Liver (tissue), 9 donors: Measurements from ENCODE around the gene INHBA. TPM values are rescaled to one million over a fixed set of nuclear protein-coding genes. Genes with fewer than 3 reads are reported as not detected.

ENCODE experiments used
- DNase-seq: peaks from one replicate; pipeline ENCODE4 v3.0.0-alpha.2; 2017; ENCODE audit warnings: low spot score
- H3K27ac ChIP-seq, 2 donors: one replicate each; pipeline ENCODE4 v1.7.0; 2013; ENCODE audit warnings: inconsistent platforms in 2 of 2, low read length in 2 of 2, control low read depth in 1 of 2, low read depth in 1 of 2, mild to moderate bottlenecking in 1 of 2
- H3K27me3 ChIP-seq, 4 donors: one replicate each; pipeline versions ENCODE4 v1.6.1 to v1.7.0; 2013; ENCODE audit warnings: low read length in 3 of 4, inconsistent platforms in 1 of 4, mild to moderate bottlenecking in 1 of 4, moderate library complexity in 1 of 4; ENCODE audit not compliant: control insufficient read depth in 4 of 4, insufficient read depth in 4 of 4
- H3K36me3 ChIP-seq, 4 donors: one replicate each; pipeline versions ENCODE4 v1.6.1 to v1.7.0; 2013; ENCODE audit warnings: low read length in 3 of 4, mild to moderate bottlenecking in 3 of 4, low read depth in 1 of 4, moderate library complexity in 1 of 4; ENCODE audit not compliant: control insufficient read depth in 4 of 4, insufficient read depth in 3 of 4
- H3K4me1 ChIP-seq, 4 donors: one replicate each; pipeline versions ENCODE4 v1.6.1 to v1.7.0; 2013; ENCODE audit warnings: low read length in 3 of 4, mild to moderate bottlenecking in 3 of 4, moderate library complexity in 1 of 4; ENCODE audit not compliant: control insufficient read depth in 4 of 4, insufficient read depth in 4 of 4
- H3K4me3 ChIP-seq, 3 donors: one replicate each; pipeline versions ENCODE4 v1.6.1 to v1.7.0; 2013; ENCODE audit warnings: low read length in 3 of 3, control low read depth in 1 of 3, low read depth in 1 of 3, mild to moderate bottlenecking in 1 of 3
- H3K9ac ChIP-seq, 2 donors: one replicate each; pipeline ENCODE4 v1.7.0; 2013; ENCODE audit warnings: low read length in 2 of 2, mild to moderate bottlenecking in 2 of 2, moderate library complexity in 2 of 2, control low read depth in 1 of 2, low read depth in 1 of 2
- H3K9me3 ChIP-seq, 4 donors: one replicate each; pipeline versions ENCODE4 v1.6.1 to v1.7.0; 2013; ENCODE audit warnings: low read length in 3 of 4; ENCODE audit not compliant: control insufficient read depth in 4 of 4
- EGR1 ChIP-seq, 2 donors: IDR thresholded peaks; 2 replicates each; pipeline ENCODE4 v1.6.1; 2016 to 2018; ENCODE audit warnings: antibody characterized with exemption in 2 of 2, low read depth in 2 of 2
- FOXA1 ChIP-seq: IDR thresholded peaks from 2 replicates; pipeline ENCODE4 v1.6.1; 2016; ENCODE audit warnings: antibody characterized with exemption
- FOXA2 ChIP-seq: IDR thresholded peaks from 2 replicates; pipeline ENCODE4 v1.6.1; 2016; ENCODE audit warnings: antibody characterized with exemption
- GABPA ChIP-seq, 2 donors: IDR thresholded peaks in 1 of 2; conservative IDR thresholded peaks in 1 of 2; 2 replicates each; pipeline ENCODE4 v1.6.1; 2016; ENCODE audit warnings: antibody characterized with exemption in 2 of 2, mild to moderate bottlenecking in 1 of 2, moderate library complexity in 1 of 2
- HNF4A ChIP-seq, 2 donors: conservative IDR thresholded peaks; 2 replicates each; pipeline ENCODE4 v1.6.1; 2016; ENCODE audit warnings: antibody characterized with exemption in 2 of 2, mild to moderate bottlenecking in 2 of 2
- HNF4G ChIP-seq: IDR thresholded peaks from 2 replicates; pipeline ENCODE4 v1.6.1; 2016; ENCODE audit warnings: antibody characterized with exemption
- JUND ChIP-seq, 2 donors: IDR thresholded peaks; 2 replicates each; pipeline ENCODE4 v1.6.1; 2016; ENCODE audit warnings: antibody characterized with exemption in 2 of 2
- NR2F2 ChIP-seq: IDR thresholded peaks from 2 replicates; pipeline ENCODE4 v1.6.1; 2016; ENCODE audit warnings: antibody characterized with exemption
- RAD21 ChIP-seq, 2 donors: IDR thresholded peaks; 2 replicates each; pipeline ENCODE4 v1.6.1; 2016; ENCODE audit warnings: antibody characterized with exemption in 2 of 2, mild to moderate bottlenecking in 2 of 2
- RXRA ChIP-seq, 2 donors: IDR thresholded peaks; 2 replicates each; pipeline ENCODE4 v1.6.1; 2017 to 2018; ENCODE audit warnings: antibody characterized with exemption in 2 of 2, mild to moderate bottlenecking in 1 of 2
- SP1 ChIP-seq: IDR thresholded peaks from 2 replicates; pipeline ENCODE4 v1.6.1; 2018; ENCODE audit warnings: antibody characterized with exemption, mild to moderate bottlenecking
- TAF1 ChIP-seq: conservative IDR thresholded peaks from 2 replicates; pipeline ENCODE4 v1.6.1; 2016; ENCODE audit warnings: antibody characterized with exemption, mild to moderate bottlenecking
- YY1 ChIP-seq: IDR thresholded peaks from 2 replicates; pipeline ENCODE4 v1.6.1; 2016; ENCODE audit warnings: antibody characterized with exemption, mild to moderate bottlenecking
- WGBS: extraction: QIAGEN DNeasy Blood & Tissue Kit; methylation state at CpG from one replicate; pipeline ENCODE4 v1.1.7; 2013; 5-methylcytosine and 5-hydroxymethylcytosine counted together
- polyA plus RNA-seq, 2 donors: library from polyadenylated mRNA; stranded (reverse) in 1 of 2; unstranded in 1 of 2; fragments of 200-250 nt in 1 of 2; fragments of >200 nt in 1 of 2; fragmentation: Nextera tagmentation in 1 of 2; extraction: Ambion mirVana in 1 of 2; gene quantifications; one replicate each; pipeline versions ENCODE4 v1.2.1 to v1.2.3, GENCODE V29; 2013 to 2015
- total RNA-seq, 2 donors: library from RNA; depleted of rRNA; stranded (reverse); fragments of >200 nt; gene quantifications; one replicate each; pipeline ENCODE4 v1.2.3, GENCODE V29; 2014
- TF ChIP-seq, protein P1 (sequence below): IDR thresholded peaks from 2 replicates; pipeline ENCODE4 v1.6.1; 2016; ENCODE audit warnings: antibody characterized with exemption, mild to moderate bottlenecking
- TF ChIP-seq, protein P2 (sequence below): IDR thresholded peaks from 2 replicates; pipeline ENCODE4 v1.6.1; 2016; ENCODE audit warnings: antibody characterized with exemption
- TF ChIP-seq, protein P3 (sequence below): fragments of 150-350 bp; IDR thresholded peaks from 2 replicates; pipeline ENCODE4 v1.5.1; 2017; ENCODE audit warnings: improper control_type of control experiment, low read depth, low read length; ENCODE audit not compliant: missing input control
- TF ChIP-seq, protein P4 (sequence below): IDR thresholded peaks from 2 replicates; pipeline ENCODE4 v1.6.1; 2016; ENCODE audit warnings: antibody characterized with exemption
- TF ChIP-seq, protein P5 (sequence below): IDR thresholded peaks from 2 replicates; pipeline ENCODE4 v1.6.1; 2016; ENCODE audit warnings: antibody characterized with exemption
- donor health status: healthy.
- donor health status: healthy.
- donor health status: healthy.
- donor health status: healthy.
- donor health status: healthy.

INHBA gene
- total and polyA plus RNA-seq, 4 donors: 0.23 to 8.9 (median 3.0) TPM

DNA sequence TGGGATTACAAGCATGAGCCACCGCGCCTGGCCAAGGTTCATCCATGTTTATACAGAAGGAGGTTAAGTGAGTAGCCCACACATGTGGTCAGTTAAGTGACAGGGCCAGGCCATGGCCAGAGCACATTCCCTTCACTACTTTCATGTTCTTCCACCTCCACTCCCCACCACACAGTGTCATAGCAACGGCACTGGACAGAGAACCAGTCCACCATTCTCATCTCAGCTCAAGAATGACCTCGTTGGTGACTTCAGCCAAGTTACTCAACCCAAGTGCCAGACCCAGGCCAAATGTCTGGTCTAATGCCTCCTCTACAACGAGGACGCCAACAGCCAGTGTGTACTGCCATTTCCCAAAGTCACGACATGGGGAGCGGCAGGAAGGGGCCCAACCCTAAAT is 62.4 kb downstream of the INHBA start:
- 89% methylated on average over 8 of the region's 8 CpGs for WGBS
- H3K4me1 ChIP-seq: no peaks in the 10 kb centered on the region
- no peaks in the 10 kb centered on the region for H3K9me3 ChIP-seq
- H3K27ac ChIP-seq: no peak overlapping the region
- H3K4me3 ChIP-seq: no peak overlapping the region
- DNase-seq: no peak
- H3K9ac ChIP-seq: no peak overlapping the region
- H3K36me3 ChIP-seq: no peaks in the 10 kb centered on the region
- no peaks in the 10 kb centered on the region for H3K27me3 ChIP-seq
- no peak for TF ChIP-seq TAF1
- no peak for TF ChIP-seq JUND (IDR thresholded peaks at IDR 0.05)
- TF ChIP-seq, protein P1, sequence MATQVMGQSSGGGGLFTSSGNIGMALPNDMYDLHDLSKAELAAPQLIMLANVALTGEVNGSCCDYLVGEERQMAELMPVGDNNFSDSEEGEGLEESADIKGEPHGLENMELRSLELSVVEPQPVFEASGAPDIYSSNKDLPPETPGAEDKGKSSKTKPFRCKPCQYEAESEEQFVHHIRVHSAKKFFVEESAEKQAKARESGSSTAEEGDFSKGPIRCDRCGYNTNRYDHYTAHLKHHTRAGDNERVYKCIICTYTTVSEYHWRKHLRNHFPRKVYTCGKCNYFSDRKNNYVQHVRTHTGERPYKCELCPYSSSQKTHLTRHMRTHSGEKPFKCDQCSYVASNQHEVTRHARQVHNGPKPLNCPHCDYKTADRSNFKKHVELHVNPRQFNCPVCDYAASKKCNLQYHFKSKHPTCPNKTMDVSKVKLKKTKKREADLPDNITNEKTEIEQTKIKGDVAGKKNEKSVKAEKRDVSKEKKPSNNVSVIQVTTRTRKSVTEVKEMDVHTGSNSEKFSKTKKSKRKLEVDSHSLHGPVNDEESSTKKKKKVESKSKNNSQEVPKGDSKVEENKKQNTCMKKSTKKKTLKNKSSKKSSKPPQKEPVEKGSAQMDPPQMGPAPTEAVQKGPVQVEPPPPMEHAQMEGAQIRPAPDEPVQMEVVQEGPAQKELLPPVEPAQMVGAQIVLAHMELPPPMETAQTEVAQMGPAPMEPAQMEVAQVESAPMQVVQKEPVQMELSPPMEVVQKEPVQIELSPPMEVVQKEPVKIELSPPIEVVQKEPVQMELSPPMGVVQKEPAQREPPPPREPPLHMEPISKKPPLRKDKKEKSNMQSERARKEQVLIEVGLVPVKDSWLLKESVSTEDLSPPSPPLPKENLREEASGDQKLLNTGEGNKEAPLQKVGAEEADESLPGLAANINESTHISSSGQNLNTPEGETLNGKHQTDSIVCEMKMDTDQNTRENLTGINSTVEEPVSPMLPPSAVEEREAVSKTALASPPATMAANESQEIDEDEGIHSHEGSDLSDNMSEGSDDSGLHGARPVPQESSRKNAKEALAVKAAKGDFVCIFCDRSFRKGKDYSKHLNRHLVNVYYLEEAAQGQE: no peak
- TF ChIP-seq, protein P2, sequence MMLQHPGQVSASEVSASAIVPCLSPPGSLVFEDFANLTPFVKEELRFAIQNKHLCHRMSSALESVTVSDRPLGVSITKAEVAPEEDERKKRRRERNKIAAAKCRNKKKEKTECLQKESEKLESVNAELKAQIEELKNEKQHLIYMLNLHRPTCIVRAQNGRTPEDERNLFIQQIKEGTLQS: no peak
- no peak for TF ChIP-seq RXRA (IDR thresholded peaks at IDR 0.05)
- TF ChIP-seq, protein P3, sequence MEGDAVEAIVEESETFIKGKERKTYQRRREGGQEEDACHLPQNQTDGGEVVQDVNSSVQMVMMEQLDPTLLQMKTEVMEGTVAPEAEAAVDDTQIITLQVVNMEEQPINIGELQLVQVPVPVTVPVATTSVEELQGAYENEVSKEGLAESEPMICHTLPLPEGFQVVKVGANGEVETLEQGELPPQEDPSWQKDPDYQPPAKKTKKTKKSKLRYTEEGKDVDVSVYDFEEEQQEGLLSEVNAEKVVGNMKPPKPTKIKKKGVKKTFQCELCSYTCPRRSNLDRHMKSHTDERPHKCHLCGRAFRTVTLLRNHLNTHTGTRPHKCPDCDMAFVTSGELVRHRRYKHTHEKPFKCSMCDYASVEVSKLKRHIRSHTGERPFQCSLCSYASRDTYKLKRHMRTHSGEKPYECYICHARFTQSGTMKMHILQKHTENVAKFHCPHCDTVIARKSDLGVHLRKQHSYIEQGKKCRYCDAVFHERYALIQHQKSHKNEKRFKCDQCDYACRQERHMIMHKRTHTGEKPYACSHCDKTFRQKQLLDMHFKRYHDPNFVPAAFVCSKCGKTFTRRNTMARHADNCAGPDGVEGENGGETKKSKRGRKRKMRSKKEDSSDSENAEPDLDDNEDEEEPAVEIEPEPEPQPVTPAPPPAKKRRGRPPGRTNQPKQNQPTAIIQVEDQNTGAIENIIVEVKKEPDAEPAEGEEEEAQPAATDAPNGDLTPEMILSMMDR: no peak
- TF ChIP-seq, protein P4, sequence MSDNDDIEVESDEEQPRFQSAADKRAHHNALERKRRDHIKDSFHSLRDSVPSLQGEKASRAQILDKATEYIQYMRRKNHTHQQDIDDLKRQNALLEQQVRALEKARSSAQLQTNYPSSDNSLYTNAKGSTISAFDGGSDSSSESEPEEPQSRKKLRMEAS: no peak
- no peak for TF ChIP-seq HNF4G
- TF ChIP-seq, protein P5, sequence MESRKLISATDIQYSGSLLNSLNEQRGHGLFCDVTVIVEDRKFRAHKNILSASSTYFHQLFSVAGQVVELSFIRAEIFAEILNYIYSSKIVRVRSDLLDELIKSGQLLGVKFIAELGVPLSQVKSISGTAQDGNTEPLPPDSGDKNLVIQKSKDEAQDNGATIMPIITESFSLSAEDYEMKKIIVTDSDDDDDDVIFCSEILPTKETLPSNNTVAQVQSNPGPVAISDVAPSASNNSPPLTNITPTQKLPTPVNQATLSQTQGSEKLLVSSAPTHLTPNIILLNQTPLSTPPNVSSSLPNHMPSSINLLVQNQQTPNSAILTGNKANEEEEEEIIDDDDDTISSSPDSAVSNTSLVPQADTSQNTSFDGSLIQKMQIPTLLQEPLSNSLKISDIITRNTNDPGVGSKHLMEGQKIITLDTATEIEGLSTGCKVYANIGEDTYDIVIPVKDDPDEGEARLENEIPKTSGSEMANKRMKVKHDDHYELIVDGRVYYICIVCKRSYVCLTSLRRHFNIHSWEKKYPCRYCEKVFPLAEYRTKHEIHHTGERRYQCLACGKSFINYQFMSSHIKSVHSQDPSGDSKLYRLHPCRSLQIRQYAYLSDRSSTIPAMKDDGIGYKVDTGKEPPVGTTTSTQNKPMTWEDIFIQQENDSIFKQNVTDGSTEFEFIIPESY: no peak
- TF ChIP-seq FOXA2: no peak
- no peak for TF ChIP-seq RAD21 (IDR thresholded peaks at IDR 0.05)
- TF ChIP-seq SP1: no peak
- no peak for TF ChIP-seq YY1
- no peak for TF ChIP-seq NR2F2
- TF ChIP-seq GABPA (IDR thresholded peaks at IDR 0.05 in 1 of 2, conservative IDR thresholded peaks at IDR 0.05 in 1 of 2): no peak
- TF ChIP-seq HNF4A (conservative IDR thresholded peaks at IDR 0.05): no peak
- TF ChIP-seq FOXA1: no peak
- no peak for TF ChIP-seq EGR1 (IDR thresholded peaks at IDR 0.05; ENCODE audit: low read depth in 2 of 2)
